Erythroblast (primary cell): Measurements from ENCODE around the gene CDKAL1.
"Not testable (repeated sequence)": the region's sequence is repeated elsewhere in the genome, so short reads cannot be mapped to it uniquely, and the experiment has no call there.

Experiments
- GATA1 ChIP-seq: IDR thresholded peaks from 2 replicates; pipeline ENCODE4 v1.6.1; 2011; ENCODE audit warnings: low read depth, mild to moderate bottlenecking, control low read depth, low read length, moderate library complexity
- POLR2A ChIP-seq: IDR thresholded peaks from 2 replicates; pipeline ENCODE4 v1.6.1; 2011; ENCODE audit warnings: mild to moderate bottlenecking, low read length

GRCh38 chr6:21195301-21195700 lies 661.0 kb downstream of the CDKAL1 start:
- TF ChIP-seq POLR2A, GATA1: not testable (repeated sequence)
